ENCODE results near the gene TBX6. TPM values are rescaled to one million over a fixed set of nuclear protein-coding genes. Genes with fewer than 3 reads are reported as not detected.
A peak's percentile ranks its signal among the peaks of the same experiment; 100 is the strongest.
"Not testable (repeated sequence)": the region's sequence is repeated elsewhere in the genome, so short reads cannot be mapped to it uniquely, and the experiment has no call there.

Gene TBX6
- polyA plus RNA-seq, 1 donor, result 1.1 TPM

DNA sequence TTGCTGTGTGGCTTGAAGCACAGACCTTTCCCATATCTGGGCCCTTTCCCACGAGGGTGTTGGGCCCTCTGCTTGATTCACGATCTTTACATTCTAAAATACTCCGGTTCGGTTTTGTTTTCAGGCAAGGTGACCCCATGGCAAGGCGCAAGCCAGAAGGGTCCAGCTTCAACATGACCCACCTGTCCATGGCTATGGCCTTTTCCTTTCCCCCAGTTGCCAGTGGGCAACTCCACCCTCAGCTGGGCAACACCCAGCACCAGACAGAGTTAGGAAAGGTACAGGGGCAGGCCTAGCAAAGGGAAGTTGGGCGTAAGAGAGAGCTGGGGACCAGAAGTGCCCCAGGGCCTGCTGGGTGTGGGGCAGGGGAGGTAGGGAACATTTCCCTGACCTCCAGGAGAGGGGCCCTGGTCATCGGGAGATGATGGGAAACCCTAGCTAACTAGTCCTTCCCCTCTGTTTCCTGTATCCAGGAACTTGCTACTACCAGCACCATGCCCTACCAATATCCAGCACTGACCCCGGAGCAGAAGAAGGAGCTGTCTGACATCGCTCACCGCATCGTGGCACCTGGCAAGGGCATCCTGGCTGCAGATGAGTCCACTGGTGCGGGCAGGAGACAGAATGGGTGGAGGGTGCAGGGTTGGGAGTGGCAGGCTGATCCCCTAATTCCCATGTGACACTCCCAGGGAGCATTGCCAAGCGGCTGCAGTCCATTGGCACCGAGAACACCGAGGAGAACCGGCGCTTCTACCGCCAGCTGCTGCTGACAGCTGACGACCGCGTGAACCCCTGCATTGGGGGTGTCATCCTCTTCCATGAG, 24.8 kb downstream of the TBX6 start:
- DNase-seq, result no peak

DNA sequence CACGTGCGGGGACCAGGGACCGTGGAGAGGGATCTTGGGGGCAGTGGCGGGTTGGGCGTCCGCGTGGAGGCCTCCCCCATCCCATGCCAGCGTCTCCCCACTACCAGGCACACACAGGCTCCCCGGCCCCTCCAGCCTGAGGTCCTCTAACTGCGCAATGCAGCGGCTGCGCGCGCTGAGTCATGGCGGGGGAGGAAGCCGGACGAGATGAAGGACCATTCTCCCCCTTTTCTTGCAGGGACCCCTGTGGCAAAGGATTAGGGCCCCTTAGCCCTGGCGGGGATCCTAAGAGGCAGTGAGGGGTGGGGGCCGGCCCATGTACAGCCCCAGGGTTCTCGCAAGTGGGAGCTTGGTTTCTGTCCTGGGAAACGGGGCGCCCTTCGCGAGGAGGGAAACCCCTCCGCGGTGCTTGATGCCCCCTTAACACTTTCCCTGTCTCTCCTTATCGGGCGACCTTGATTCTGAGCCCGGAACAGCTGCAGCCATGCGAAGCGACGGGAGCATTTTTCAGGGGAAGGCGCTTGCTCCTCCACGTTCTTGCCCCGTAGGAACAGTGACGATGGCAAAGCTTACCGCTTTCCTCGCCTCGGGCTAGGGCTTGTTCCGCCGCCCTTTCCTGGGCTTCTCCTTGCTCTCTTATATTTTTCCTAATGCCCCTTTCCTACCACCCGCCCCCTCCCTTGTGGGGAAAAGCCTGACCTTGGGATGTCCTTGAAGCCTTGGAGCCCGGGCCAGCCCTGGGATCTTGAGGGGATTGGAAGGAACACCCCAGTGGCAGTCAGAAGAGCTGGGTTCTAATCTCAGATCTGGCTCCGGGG, 25.6 kb downstream of the TBX6 start:
- no peak for DNase-seq

DNA sequence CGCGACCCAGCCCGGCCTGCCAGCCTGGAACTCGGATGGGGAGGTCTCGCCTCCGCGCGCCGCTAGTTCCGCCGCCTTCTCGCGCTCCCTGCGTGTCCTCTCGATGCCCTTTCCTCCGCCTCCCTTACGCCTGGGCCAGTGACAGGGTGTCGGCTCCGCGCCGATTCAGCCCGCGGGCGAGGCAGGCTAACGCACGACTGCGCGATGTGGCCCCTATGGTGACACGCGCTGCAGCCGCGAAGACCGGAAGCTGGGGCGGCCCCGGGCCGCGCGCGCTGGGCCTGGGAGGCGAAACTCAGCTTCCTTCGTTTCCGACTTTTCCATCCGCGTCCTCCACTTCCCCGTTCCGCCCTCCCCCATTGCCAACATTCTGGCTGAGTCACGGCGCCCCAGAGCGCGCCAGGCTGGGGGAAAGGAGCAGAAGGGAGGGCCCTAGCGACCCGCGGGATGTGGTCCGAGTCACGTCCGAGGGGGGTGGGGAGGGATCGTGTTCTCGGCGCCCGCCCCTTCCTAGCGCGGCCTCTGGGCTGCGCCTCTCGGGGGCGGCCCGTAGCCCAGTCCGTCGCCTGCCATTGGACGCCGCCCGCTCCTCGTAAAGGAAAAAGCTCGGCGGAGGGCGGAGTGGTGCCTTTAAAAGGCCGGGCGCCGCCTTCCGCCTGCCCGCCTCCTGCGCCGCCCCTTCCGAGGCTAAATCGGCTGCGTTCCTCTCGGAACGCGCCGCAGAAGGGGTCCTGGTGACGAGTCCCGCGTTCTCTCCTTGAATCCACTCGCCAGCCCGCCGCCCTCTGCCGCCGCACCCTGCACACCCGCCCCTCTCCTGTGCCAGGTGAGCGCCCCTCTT, 26.4 kb downstream of the TBX6 start, which contains the start of gene ALDOA:
TSS of gene ALDOA (plus strand) at position 659 of the 841 bp plus-strand sequence. CDS start 1,138 bp downstream, outside the sequence.
- peak; percentile 97 for DNase-seq

DNA sequence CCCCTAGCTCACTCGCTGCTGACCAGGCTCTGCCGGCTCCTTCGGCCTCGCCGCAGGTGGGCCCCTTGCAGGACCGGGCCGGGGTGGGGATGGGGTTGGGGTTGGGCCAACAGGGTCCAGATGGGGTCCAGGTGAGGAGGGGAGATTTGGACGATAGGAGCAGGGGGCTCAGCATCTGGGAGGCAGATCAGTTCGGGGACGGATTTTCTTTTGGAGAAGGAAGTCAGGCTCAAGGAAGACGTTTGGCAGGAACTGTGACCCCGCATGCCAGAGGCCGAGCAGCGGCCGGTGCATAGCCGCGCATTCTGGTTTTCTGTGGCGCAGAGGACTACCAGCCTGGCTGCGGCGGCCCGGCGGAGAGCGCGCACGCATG, 27.0 kb downstream of the TBX6 start:
- DNase-seq, result no peak

DNA sequence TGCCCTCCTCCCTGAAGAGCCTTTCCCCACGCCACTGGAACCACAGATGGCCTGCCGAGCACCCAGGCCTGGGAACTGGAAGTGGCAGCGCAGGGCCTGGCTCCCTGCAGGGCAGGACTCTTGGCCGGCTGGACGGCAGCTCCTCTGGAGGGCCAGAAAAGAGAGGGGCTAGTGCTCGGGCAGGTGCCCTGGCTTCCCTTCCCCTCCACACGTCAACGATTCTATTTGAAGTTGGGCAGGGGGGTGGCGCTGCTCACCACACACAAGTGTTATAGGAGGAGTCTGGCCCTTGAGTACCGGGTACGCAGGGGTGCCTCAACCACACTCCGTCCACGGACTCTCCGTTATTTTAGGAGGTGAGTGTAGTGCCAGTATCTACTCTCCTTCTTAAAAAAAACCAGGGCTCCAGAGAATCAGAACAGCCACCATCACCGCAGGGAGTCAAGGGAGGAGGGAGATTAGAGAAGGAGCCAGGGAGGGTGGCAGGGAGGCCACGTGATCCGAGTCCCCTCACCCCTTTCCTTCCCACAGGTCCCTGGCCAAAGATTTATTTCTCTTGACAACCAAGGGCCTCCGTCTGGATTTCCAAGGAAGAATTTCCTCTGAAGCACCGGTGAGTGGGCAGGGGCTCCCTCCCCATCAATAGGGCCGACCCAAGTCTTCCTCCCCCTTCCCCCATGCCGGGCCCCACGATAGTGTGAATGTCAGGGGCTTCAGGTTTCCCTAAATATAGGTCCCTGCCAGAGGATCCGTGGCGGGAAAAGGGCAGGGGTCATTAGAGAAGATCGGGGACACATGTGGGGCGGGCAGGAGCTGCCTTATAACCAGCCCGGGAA, 27.6 kb downstream of the TBX6 start:
- DNase-seq, result peak; percentile 81

DNA sequence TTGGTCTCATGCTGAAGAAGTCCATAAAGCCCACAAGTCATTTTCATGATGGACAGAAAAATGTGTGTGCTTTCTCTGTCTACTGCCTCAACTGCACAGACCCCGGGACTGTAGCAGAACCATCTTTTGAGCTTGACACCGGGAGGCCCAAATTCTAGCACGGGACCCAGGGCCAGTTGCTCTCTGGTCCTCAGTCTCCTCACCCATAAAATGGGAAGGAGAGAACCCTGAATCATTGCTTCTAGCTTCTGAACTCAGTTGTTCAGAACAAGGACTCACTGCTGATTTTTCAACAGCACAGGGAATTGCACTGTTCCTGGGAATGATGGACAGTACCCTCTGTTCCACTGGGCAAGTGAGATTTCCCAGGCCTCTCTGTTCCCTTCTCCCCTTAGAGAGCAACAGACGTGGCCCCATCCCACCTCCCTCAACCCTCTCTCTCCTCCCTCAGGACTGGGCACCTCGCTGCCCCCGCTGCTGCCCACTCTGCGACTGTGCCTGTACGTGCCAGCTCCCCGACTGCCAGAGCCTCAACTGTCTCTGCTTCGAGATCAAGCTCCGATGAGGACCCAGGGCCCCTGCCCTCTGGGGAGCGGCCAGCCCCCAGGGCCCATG, 28.3 kb downstream of the TBX6 start:
- no peak for DNase-seq

DNA sequence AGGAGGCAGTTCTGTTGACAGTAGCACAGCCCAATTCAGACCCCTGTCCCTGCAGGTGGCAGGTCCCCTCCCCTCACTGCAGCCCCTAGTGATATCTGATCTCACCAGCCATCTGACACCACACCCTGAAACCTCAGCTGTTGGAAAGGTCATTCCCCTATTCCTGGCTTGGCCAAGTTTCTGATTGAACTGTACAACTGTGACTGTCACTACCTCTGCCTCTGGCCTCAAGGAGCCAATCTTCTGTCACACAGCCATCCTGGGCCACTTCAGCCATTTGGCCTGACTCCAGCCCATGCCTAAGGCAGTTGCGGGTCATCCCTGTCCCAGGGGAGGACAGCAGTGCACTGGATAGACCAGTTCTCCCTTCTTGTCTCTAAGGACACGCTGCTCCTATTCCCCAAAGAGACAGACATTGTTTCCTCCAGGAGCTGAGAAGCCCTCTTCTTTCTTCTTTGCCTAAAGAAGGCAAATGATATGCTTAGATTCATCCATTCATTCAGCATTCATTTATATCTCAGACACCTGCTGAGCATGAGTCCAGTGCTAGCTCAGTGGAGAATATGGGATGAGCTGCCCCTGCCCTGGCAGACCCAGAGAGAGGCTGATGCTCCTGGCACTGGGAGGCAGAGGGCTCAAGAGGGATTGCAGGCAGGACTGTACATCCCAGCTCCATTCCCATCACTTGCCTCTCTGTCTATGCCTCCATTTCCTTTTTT, 30.7 kb downstream of the TBX6 start:
- no peak for DNase-seq

DNA sequence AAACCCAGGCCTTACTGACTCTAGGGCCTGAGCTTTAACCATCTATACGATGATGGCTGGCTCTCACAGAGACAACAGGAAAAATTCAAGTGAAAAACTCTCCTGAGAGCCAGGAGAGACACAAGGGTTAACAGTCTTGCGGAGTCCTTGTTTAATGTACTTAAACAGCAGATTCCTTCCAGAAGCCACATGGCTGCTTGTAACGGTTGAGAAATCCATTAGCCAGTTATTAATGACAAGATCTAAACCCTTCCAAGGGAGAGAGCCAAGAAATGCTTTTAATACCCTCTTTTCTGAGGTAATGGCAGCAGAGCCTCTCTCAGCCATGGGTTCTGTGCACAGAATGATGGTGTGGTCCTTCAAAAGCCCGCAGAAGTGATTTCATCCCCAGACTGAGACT, 31.4 kb downstream of the TBX6 start:
- no peak for DNase-seq

DNA sequence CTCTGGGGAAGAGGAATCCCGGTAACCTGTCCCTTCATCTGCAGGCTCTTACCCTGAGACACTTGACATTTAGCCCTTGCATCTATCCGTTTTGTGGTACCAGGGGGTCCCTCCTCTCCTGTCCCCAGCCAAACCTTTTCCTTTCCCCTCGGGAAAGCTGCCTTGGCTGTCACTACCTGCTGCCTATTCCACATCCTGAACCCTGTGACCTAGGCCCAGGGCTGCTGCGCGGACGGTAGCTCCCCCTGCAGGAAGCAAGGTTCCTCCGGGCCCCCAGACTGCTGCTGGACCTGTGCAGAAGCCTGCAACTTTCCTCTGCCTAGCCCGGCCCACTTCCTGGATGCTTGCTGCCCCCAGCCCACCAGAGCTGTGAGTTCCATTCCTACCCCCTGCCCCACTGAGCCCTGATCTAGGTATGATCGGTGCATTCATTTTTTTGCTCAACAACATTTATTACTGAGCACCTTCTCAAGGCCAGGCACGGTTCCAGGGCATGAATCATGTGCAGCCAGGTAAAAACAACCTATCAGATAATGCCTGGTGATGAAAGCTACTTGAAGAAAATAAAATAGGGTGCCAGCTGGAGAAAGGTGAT, 36.7 kb downstream of the TBX6 start:
- no peak for DNase-seq

DNA sequence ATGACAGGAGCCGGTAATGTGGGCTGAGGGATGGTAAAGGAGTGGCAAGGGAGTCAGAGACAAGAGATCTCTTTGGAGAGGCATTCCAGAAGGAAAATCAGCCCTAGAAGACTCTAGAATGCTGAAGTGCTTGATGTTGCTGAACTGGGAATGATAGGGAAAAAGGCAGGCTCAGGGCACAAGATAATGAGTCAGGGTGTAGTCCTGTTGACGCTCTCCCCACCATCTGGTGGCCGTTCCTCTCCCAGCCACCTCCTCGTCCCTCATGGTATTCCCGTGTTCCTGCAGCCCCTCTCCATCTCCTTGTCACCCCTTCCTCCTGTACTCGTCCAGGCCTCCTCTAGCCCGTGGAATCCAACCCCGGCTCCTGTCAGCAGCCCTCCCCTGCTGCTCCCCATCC, 37.3 kb downstream of the TBX6 start:
- DNase-seq, result no peak

DNA sequence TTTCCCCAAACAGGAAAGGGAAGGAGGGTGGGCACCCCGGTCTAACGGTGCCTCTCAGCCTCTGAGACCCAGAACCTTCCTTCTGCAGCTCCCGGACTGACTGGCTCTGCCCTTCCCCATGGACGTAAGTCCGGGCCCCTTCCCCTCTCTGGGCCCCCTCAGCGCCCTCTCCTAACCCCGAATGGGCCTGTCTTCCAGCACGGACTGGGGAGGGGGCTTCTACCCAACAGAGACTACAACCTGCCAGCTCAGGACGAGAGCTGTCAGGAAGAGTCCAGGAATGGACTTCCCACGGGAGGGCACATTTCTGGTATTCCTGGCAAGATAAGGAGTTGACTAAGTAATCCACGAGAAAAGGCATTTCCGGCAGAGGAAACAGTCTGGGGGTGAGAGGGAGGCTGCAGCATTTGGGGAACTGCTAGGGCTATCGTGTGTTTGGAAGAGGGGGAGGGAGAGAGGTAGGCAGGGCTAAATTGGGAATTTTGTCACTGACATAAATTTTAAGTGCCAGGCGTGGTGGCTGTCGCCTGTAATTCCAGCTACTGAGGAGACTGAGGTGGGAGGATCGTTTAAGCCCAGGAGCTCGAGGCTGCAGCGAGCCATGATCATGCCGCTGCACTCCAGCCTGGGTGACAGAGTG, 38.2 kb downstream of the TBX6 start:
- DNase-seq, result no peak

DNA sequence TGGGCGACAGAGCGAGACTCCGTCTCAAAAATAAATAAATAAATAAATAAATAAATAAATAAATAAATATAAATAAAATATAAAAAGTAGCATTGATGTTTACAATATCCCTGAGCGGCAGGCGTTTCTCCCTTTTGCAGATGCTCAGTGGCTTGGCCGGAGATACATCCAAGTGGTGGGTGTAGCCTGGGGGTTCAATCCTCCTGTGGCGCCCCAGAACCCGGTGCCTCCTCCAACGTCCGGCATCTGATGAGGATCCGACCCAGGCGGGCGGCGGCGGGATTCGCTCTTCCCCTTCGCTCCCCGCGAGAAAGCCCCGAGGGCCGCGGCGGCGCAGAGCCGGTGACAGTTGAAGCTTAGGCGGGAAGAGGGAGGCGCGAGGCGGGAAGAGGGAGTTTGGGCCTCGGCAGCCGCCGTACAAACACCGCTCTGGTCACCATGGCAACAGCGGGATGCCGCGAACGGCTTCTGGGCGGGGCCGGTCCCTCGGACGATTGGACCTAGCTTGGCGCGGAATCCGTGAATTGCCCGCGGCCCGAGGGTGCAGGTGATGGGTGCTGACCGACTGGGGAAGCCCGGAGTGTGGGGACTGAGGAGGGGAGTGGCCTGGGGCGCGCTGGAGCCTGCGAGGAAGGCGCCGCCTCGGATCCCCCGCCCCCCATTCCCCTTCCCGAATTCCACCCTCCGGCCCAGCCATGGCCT, 38.9 kb downstream of the TBX6 start:
- peak; percentile 89 for DNase-seq

DNA sequence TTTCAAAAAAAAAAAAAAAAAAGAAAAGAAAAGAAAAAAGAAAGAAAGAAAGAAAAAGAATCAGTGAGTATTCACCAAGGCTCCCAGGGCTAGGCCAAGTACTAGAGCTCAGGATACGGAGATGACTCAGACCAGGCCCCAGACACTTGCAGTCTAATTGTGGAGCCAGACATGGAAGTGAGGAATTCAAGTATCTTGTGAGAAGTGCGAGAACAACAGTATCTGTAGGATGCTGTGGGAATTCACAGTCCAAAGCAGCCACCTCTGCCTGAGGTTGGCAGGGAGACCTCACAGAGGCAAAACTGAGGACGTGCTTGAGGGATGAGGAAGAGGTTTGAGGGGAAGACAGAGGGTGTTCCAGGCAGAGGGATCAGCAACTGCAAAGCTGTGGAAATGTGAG, 40.2 kb downstream of the TBX6 start:
- DNase-seq, result no peak

DNA sequence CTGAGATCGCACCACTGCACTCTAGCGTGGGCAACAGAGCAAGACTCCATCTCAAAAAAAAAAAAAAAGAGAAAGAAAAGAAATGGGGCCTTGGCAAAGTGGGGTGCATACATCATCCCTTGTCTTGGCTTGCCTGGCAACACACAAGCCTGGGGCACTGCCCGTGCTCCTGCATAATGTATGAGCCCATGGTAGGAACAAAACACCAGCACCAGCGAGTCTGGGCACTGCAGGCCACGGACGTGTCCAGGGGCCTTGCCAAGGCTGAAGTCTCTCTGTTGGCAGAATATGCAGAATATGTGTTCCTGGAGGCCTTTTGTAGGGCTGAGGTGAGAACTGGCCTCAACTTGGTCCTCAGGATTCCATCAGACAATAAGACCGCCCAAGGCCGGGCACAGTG, 41.9 kb downstream of the TBX6 start:
- no peak for DNase-seq

DNA sequence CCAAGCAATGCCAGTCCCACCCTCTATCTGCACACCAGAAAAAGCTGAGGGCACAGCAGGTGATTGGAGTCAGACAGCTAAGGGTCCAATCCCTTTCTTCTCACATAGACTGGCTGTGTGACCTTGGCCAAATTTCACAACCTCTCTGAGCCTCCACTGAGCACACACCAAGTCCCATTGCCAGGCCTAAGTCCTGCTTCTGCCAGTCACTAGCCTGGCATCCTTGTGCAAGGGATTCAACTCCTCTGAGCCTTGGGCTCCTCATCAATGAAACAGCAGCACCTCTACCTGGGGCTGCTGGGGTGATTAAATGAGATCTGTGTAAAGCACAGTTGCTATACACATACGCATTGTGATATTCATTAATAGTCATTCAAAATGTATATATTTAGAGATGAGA, 45.1 kb downstream of the TBX6 start:
- no peak for DNase-seq

DNA sequence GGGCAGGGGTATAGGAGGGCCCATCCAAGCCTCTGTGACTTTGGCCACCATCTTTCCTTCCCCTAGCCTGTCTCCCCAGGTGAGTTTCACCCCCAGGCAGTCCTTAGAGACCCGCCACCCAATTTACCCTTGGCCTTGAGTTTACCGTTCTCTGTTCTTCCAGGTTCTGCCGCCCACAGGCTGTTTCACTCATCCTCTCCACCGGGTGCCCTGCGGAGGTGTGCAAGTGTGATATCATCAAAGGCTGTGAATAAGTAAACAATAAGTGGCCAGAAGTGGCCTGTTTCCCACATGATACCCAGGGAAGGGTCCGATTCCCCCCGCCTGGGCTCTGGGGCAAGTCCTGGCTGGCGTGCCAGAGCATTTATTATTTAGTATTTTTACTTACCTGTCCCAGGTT, 45.5 kb downstream of the TBX6 start:
- no peak for DNase-seq

DNA sequence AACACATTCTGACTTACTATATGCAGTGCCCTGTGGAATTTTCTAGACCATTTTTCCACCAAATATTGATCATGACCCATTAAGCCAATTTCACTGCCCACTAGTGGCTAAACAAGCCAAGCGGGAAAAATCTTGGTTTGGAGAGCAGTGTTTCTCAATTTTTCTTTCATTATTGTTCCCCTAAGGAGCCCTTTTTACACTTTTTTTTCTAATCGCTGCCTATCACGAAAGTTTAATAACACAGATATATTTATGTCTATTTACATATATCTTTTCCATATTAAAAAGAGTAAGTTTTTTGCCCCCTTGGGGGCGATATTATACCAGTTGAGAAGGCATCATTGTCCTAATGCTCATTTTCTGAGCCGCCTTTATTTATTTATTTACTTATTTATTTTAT, 49.9 kb downstream of the TBX6 start:
- DNase-seq, result no peak

DNA sequence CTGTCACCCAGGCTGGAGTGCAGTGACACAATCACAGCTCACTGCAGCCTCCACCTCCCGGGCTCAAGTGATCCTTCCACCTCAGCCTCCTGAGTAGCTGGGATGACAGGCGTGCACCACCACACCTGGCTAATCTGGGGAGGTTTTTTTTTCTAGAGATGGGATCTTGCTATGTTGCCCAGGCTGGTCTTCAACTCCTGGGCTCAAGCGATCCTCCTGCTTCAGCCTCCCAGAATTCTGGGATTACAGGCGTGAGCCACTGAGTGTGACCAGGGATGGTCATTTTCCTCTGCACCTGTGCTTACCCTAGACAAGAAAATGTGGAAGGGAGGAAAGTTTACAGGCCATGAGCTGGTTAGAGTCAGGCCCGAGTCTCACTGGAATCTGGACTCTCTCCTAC, 51.0 kb downstream of the TBX6 start:
- not testable (repeated sequence) for DNase-seq

DNA sequence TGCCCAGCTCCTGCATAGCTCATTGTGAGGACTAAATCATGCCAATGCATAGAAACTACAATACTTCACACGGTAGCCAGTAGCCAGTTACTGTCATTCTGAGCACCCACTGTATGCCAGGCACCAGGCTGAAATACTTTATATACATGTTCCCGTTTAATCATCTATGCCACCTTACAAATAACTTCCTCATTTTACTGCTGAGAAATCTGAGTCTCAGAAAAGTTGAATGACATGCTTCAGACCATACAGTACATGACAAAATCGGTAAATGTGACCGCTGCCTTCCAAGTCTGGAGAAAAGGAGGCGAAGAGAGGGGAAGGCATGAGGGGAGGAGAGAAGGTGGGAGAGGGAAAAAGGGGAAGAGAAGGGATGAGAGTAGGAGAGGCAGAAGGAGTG, 51.5 kb downstream of the TBX6 start:
- DNase-seq, result no peak
